ENCODE measurements around the gene PLCL1.

GRCh38 chr2:198054299-198054698 is 249.9 kb downstream of the PLCL1 start:
- TF ChIP-seq, protein P1, sequence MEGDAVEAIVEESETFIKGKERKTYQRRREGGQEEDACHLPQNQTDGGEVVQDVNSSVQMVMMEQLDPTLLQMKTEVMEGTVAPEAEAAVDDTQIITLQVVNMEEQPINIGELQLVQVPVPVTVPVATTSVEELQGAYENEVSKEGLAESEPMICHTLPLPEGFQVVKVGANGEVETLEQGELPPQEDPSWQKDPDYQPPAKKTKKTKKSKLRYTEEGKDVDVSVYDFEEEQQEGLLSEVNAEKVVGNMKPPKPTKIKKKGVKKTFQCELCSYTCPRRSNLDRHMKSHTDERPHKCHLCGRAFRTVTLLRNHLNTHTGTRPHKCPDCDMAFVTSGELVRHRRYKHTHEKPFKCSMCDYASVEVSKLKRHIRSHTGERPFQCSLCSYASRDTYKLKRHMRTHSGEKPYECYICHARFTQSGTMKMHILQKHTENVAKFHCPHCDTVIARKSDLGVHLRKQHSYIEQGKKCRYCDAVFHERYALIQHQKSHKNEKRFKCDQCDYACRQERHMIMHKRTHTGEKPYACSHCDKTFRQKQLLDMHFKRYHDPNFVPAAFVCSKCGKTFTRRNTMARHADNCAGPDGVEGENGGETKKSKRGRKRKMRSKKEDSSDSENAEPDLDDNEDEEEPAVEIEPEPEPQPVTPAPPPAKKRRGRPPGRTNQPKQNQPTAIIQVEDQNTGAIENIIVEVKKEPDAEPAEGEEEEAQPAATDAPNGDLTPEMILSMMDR (conservative IDR thresholded peaks at IDR 0.05) = peak; percentile 44; the same call in 1 of the 2 replicates
- no peak for TF ChIP-seq EZH2 (IDR thresholded peaks at IDR 0.05; ENCODE audit: low read depth)

All from PC-9 (cell line).